GM18519 (cell line): Measurements from ENCODE around the gene MED12L.

Experiments used
- ATAC-seq: cut with Tn5 transposase; IDR thresholded peaks from one replicate; pipeline ENCODE4 v1.9.1; 2021; ENCODE audit warnings: mild to moderate bottlenecking, moderate library complexity; ENCODE audit not compliant: unreplicated experiment, low FRiP score

MED12L gene

DNA sequence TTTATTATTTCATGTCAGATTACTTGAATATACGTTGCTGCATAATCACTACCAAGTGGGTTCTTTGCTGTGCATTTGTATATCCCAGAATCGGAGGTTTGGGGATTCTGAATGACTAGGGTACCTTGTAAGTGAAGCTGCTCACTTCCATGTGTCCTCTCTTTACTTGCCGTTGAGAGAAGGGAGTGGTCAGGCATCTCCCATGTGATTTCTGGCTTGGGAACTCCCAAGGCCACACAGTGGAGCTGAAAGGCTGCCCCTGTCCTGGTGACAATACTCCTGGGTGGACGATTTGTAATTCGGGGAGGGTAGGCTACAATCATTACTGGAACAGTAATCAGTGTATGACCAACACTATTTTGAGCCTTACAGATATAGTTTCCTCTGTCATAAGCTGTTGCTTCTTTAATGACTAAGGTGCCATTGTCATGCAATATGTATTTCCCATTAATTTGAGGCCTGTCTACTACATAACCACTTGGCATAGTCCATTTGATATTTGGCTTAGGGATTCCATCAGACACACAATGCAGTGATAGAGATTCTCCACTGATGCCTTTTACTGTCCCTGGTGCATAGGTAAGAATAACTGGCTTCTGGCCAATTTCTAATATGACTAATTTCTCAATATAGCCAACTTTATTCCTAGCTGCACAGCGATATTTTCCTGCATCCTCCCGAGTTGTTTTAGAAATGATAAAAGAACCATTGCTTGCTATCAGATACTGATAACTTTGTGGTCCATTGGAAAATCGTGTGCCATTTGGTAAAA lies 351.4 kb downstream of the MED12L start:
- no peak for ATAC-seq

GRCh38 chr3:151437906-151438305 lies 352.4 kb downstream of the MED12L start:
- ATAC-seq: no peak

DNA sequence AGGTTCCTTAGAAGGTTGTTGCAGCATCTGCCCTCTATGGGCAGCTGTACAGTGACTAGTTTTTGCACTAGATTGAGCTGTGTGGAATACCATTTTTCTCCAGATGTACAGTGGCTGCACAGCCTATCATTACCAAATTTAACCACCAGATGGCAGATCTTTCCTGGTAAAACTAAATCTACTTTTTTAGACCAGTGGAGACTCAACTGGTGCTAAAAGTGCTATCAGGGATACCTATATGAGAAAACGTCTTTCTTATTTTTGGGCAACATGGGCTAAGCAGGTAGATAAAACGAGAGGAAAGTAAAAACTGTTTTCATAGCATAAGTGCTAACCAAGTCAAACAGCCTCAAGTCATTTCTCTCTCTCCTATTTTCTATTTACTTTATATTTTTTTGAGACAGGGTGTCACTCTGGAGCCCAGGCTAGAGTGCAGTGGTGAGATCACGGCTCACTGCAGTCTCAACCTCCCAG lies 354.2 kb downstream of the MED12L start:
- ATAC-seq: peak; percentile 90

GRCh38 chr3:151440940-151441339 lies 355.5 kb downstream of the MED12L start:
- no peak for ATAC-seq

GRCh38 chr3:151443583-151443982 lies 358.1 kb downstream of the MED12L start:
- no peak for ATAC-seq

DNA sequence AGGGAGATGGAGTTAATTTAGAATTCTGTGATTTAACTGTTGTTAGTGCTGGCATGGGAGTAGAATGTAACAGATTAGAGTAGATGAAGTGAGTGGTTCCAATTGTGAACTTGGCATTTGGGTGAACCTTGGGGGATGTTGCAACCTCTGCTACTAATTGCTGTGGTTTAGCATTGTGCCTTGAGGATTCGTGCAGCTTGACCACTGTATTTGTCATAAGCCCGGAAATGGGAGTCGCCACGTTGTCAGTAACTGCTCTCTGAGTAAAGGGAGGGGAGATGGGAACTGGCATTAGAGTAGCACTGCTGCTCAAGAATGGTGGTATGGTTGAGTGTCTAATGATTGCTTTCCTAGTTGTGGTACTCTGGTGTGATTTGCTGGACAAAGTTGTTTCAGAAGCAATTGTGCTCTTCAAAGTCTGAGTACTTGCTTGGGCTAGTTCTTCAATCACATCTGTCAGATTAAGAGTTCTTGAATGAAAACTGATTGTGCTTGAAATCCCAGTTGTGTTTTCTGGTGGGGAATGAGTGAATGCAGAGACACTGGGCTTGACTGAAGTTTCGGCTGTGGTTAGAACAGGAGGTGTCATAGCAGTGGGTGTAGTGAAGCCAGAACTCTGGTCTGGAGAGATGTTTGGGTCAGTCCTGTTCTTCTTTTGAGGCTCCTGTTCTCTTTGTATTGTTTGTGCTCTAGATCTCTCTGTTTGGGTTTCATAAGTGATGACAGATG lies 360.0 kb downstream of the MED12L start:
- no peak for ATAC-seq

GRCh38 chr3:151446002-151446340 lies 360.5 kb downstream of the MED12L start:
- ATAC-seq: no peak

DNA sequence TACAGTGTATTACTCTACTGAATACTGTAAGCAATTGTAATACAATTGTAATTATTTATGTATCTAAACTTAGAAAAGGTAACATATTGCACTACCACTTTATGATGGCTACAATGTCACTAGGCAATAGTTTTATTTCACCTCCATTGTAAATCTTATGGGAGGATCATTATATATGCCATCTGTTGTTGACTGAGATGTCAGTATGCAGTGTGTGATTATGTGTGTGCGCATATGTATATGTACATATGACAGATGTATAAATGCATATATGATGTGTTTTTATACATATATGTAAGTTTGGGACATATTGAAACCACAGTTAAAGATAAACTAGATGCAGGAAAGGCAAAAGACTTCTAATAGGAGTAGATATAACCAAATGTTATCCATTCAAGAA lies 366.9 kb downstream of the MED12L start:
- no peak for ATAC-seq

DNA sequence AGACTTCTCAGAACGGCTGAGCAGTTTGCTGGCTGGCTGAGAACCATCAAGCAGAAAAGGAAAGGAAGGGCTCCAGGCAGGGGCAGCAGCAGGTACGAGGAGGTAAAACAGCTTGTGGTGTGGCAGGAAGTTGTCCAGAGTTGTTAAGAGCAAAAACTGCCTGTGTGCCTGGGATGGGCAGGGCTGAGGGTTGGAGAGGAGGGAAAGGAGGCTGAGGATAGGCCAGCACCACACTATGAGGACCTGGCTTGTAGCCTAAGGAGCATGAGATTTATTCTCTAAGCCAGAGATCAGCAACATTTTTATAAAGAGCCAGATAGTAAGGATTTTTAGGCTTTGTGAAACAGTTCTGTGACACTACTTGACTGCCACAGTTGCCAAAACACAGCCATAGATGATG lies 367.4 kb downstream of the MED12L start:
- no peak for ATAC-seq

GRCh38 chr3:151456065-151456464 lies 370.6 kb downstream of the MED12L start:
- ATAC-seq: no peak

DNA sequence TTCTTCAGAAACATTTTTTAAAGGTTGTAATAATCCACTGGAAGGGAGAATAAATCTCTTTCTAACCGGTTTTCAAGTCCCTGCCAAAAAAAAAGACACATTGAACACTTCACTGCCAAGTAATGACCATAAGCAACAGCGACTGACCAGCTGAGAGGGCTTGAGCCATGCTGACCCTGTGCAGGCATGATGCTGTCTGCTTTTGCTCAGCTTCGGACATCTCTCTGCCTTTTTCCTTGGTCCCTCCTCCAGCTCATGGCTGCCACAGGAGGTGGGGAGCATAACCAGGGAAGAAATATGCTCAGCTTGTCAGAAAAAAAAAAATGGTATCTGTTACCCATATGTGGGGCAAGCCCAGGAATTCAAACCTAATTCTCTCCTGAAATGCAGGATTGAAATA lies 373.9 kb downstream of the MED12L start:
- no peak for ATAC-seq

GRCh38 chr3:151460228-151460627 lies 374.8 kb downstream of the MED12L start:
- no peak for ATAC-seq

- no peak for ATAC-seq
Observed at GRCh38 chr3:151460774-151461450, 375.4 kb downstream of the MED12L start, which contains the start of gene IGSF10. Gene IGSF10 (minus strand): TSS chr3:151461061. CDS start chr3:151458709, 2,352 bp downstream.

- ATAC-seq: no peak
Observed at GRCh38 chr3:151462278-151462780, 376.9 kb downstream of the MED12L start.

DNA sequence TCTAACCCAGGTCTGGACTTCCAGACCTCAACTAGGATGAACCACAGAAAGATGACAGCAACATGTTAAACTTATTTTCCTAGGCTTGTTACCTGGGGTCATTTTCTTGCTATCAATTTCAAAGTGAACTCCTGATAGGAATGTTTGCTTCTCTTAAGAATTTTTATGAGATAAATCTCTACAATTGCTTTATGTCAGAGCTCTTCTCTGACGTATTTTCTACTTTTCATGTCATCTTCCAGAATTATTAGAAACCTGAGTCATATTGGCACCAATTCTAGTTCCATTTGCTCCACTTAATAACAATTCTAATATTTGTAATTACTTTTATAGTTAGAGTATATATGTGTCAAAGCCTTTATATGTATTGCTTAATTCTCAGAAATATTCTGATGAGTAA lies 377.5 kb downstream of the MED12L start:
- no peak for ATAC-seq

DNA sequence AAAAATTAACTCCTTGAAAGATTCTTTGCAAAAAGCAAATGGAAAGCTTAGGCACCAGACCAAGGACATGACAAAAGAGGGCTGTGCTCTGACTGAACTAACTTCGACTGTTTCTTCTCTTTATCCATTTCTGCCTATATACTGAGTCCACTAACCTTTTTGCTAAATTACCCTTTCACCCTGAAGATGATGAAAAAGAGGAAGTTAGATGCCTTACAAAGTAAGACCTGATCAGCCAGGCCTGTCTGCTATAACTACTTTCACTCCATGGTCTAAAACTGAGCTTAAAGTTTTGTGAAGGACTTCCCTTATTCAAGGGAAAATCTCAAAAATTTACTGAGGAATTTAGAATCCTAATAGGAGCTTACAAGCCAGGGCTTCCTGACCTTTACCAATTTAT lies 381.6 kb downstream of the MED12L start:
- ATAC-seq: no peak

GRCh38 chr3:151468284-151468917 lies 382.9 kb downstream of the MED12L start:
- no peak for ATAC-seq

- ATAC-seq: no peak
Observed at GRCh38 chr3:151476344-151477018, 391.0 kb downstream of the MED12L start.

DNA sequence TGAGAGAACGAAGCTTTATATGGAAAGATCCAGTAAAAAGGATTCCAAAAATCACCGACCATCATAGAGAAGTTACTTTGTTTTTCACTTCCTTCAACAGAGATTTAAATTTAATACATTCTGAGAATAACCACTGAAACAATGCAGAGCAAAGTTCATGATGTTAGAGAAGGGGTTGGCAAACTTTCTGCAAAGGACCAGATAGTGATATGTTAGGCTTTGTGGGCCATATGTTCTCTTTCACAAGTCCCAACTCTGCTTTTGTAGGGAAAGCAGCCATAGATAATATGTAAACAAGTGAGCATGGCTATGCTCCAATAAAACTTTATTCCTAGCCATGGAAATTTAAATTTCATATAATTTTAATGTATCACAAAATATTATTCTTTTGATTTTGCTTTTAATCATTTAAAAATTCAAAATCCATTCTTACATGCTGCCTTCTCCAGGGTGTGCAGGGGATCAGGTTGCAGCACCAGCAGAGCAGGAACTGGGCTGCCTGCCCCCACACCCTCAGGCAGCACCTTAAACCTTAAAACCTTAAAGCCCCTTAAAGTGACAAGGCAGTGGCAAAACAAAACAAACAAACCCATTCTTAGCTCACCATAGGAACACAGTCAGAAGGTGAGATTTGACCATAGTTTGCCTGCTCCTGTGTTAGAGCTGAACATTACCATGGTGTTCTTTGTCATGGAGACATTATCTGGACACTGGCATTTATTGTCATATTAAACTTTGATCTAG lies 392.3 kb downstream of the MED12L start:
- no peak for ATAC-seq
